Trophoblast cell (in vitro differentiated cells and primary cell): ENCODE results near the gene RBMS1.

ENCODE experiments used
- DNase-seq, 2 donors: peaks; one replicate each; pipeline ENCODE4 v3.0.0-alpha.2; 2016
- H2AFZ ChIP-seq: 2 replicates; pipeline ENCODE4 v1.6.1; 2013; ENCODE audit warnings: low read length, moderate library complexity, mild to moderate bottlenecking; ENCODE audit not compliant: insufficient read depth, poor library complexity
- H2AK5ac ChIP-seq: 2 replicates; pipeline ENCODE4 v1.6.1; 2013; ENCODE audit warnings: mild to moderate bottlenecking, low read length
- H2BK120ac ChIP-seq: 2 replicates; pipeline ENCODE4 v1.6.1; 2013; ENCODE audit warnings: low read length, mild to moderate bottlenecking, moderate library complexity; ENCODE audit not compliant: insufficient read depth, poor library complexity
- H2BK12ac ChIP-seq: 2 replicates; pipeline ENCODE4 v1.6.1; 2013; ENCODE audit warnings: mild to moderate bottlenecking, low read length, moderate library complexity
- H2BK5ac ChIP-seq: 2 replicates; pipeline ENCODE4 v1.6.1; 2013; ENCODE audit warnings: low read length, low read depth, moderate library complexity, mild to moderate bottlenecking; ENCODE audit not compliant: poor library complexity
- H3K14ac ChIP-seq: 2 replicates; pipeline ENCODE4 v1.6.1; 2013; ENCODE audit warnings: mild to moderate bottlenecking, low read length
- H3K18ac ChIP-seq: 2 replicates; pipeline ENCODE4 v1.6.1; 2013; ENCODE audit warnings: mild to moderate bottlenecking, low read length
- H3K23ac ChIP-seq: 2 replicates; pipeline ENCODE4 v1.6.1; 2013; ENCODE audit warnings: low read length
- H3K27ac ChIP-seq: 2 replicates; pipeline ENCODE4 v1.5.1; 2013; ENCODE audit warnings: low read depth, mild to moderate bottlenecking, inconsistent platforms, low read length, moderate library complexity
- H3K27me3 ChIP-seq: 2 replicates; pipeline ENCODE4 v1.6.1; 2013; ENCODE audit warnings: inconsistent platforms, mild to moderate bottlenecking, low read length, moderate library complexity; ENCODE audit not compliant: insufficient read depth
- H3K36me3 ChIP-seq, 2 experiments: 1 replicate in 1 of 2; 2 replicates in 1 of 2; pipeline ENCODE4 v1.6.1; 2013; ENCODE audit warnings: low read length in 2 of 2, mild to moderate bottlenecking in 2 of 2, moderate library complexity in 1 of 2; ENCODE audit not compliant: insufficient read depth in 2 of 2, control insufficient read depth in 1 of 2
- H3K4ac ChIP-seq: 2 replicates; pipeline ENCODE4 v1.6.1; 2013; ENCODE audit warnings: low read depth, mild to moderate bottlenecking, low read length, moderate library complexity
- H3K4me1 ChIP-seq, 2 experiments: 1 replicate in 1 of 2; 2 replicates in 1 of 2; pipeline ENCODE4 v1.6.1; 2013; ENCODE audit warnings: low read length in 2 of 2, mild to moderate bottlenecking in 2 of 2, moderate library complexity in 1 of 2; ENCODE audit not compliant: insufficient read depth in 2 of 2, control insufficient read depth in 1 of 2
- H3K4me2 ChIP-seq: 2 replicates; pipeline ENCODE4 v1.6.1; 2013; ENCODE audit warnings: inconsistent platforms, mild to moderate bottlenecking, low read length, moderate library complexity
- H3K4me3 ChIP-seq: 2 replicates; pipeline ENCODE4 v1.5.1; 2013; ENCODE audit warnings: mild to moderate bottlenecking, low read depth, low read length, inconsistent platforms
- H3K79me1 ChIP-seq: one replicate; pipeline ENCODE4 v1.6.1; 2013; ENCODE audit warnings: low read length
- H3K79me2 ChIP-seq: 2 replicates; pipeline ENCODE4 v1.6.1; 2013; ENCODE audit warnings: low read length, mild to moderate bottlenecking; ENCODE audit not compliant: control insufficient read depth, insufficient read depth, poor library complexity
- H3K9ac ChIP-seq: 2 replicates; pipeline ENCODE4 v1.6.1; 2013; ENCODE audit warnings: mild to moderate bottlenecking, low read length
- H3K9me3 ChIP-seq: 2 replicates; pipeline ENCODE4 v1.6.1; 2013; ENCODE audit warnings: low read depth, mild to moderate bottlenecking, control low read depth, inconsistent platforms, low read length; ENCODE audit not compliant: insufficient read depth
- H4K12ac ChIP-seq: 2 replicates; pipeline ENCODE4 v1.6.1; 2013; ENCODE audit warnings: low read depth, mild to moderate bottlenecking, low read length, moderate library complexity
- H4K8ac ChIP-seq: 2 replicates; pipeline ENCODE4 v1.6.1; 2013; ENCODE audit warnings: low read depth, mild to moderate bottlenecking, low read length, moderate library complexity
- H4K91ac ChIP-seq: one replicate; pipeline ENCODE4 v1.6.1; 2013; ENCODE audit warnings: low read depth, mild to moderate bottlenecking, low read length, moderate library complexity
- WGBS: extraction: QIAGEN DNeasy Blood & Tissue Kit; methylation state at CpG from one replicate; pipeline ENCODE4 v1.1.7; 2013; ENCODE audit warnings: missing lambda C conversion rate; ENCODE audit not compliant: insufficient read length, insufficient coverage; ENCODE audit errors: extremely low coverage; 5-methylcytosine and 5-hydroxymethylcytosine counted together

RBMS1 gene

GRCh38 chr2:160279813-160280465 is 213.7 kb downstream of the RBMS1 start:
- H3K9me3 ChIP-seq: no peaks in the 10 kb centered on the region
- H3K79me2 ChIP-seq: no peaks in the 10 kb centered on the region
- no peak overlapping the region for H2BK120ac ChIP-seq
- DNase-seq: no peak
- no peak overlapping the region for H2AFZ ChIP-seq
- no peak overlapping the region for H3K4ac ChIP-seq
- H3K36me3 ChIP-seq: peaks cover 4 to 32% of the 10 kb centered on the region in 2 experiments
- no peak overlapping the region for H4K91ac ChIP-seq
- H2AK5ac ChIP-seq: no peak overlapping the region
- no peak overlapping the region for H3K14ac ChIP-seq
- no peaks in the 10 kb centered on the region for H3K79me1 ChIP-seq
- H2BK12ac ChIP-seq: no peak overlapping the region
- no peaks in the 10 kb centered on the region for H3K4me1 ChIP-seq
- no peak overlapping the region for H2BK5ac ChIP-seq
- H3K23ac ChIP-seq: no peak overlapping the region
- H3K27me3 ChIP-seq: no peaks in the 10 kb centered on the region
- H4K8ac ChIP-seq: no peak overlapping the region
- WGBS: no CpG with 5 or more reads among the region's 5 CpGs
- no peak overlapping the region for H3K9ac ChIP-seq
- no peak overlapping the region for H3K27ac ChIP-seq
- no peak overlapping the region for H3K18ac ChIP-seq
- no peak overlapping the region for H3K4me2 ChIP-seq
- H3K4me3 ChIP-seq: no peak overlapping the region
- no peak overlapping the region for H4K12ac ChIP-seq

GRCh38 chr2:160278879-160279177 is 214.8 kb downstream of the RBMS1 start:
- no CpG with 5 or more reads among the region's 2 CpGs for WGBS
- Histone ChIP-seq H3K18ac (no peak overlapping the region), H2AK5ac (no peak overlapping the region), H3K23ac (no peak overlapping the region), H3K36me3 (peaks cover 3 to 28% of the 10 kb centered on the region in 2 experiments), H3K4me2 (no peak overlapping the region), H3K79me2 (no peaks in the 10 kb centered on the region), H3K4ac (no peak overlapping the region), H2AFZ (no peak overlapping the region), H3K27ac (no peak overlapping the region), H3K4me3 (no peak overlapping the region), H3K27me3 (no peaks in the 10 kb centered on the region), H2BK5ac (no peak overlapping the region), H4K12ac (no peak overlapping the region), H4K8ac (no peak overlapping the region), H3K9me3 (no peaks in the 10 kb centered on the region), H2BK120ac (no peak overlapping the region), H3K79me1 (no peaks in the 10 kb centered on the region), H3K4me1 (no peaks in the 10 kb centered on the region), H4K91ac (no peak overlapping the region), H3K9ac (no peak overlapping the region), H2BK12ac (no peak overlapping the region), H3K14ac (no peak overlapping the region)
- DNase-seq: peak in 1 of 2 donors; percentile 55

GRCh38 chr2:160278101-160278878 is 215.3 kb downstream of the RBMS1 start:
- Histone ChIP-seq H2BK120ac (no peak overlapping the region), H3K79me1 (no peaks in the 10 kb centered on the region), H3K18ac (no peak overlapping the region), H3K4me1 (no peaks in the 10 kb centered on the region), H3K27me3 (no peaks in the 10 kb centered on the region), H2BK12ac (no peak overlapping the region), H3K4ac (no peak overlapping the region), H3K9ac (no peak overlapping the region), H3K4me2 (no peak overlapping the region), H3K14ac (no peak overlapping the region), H3K79me2 (no peaks in the 10 kb centered on the region), H2BK5ac (no peak overlapping the region), H3K4me3 (no peak overlapping the region), H3K36me3 (peaks cover 3 to 28% of the 10 kb centered on the region in 2 experiments), H3K27ac (no peak overlapping the region), H4K8ac (no peak overlapping the region), H4K91ac (no peak overlapping the region), H4K12ac (no peak overlapping the region), H3K23ac (no peak overlapping the region), H2AFZ (no peak overlapping the region), H2AK5ac (no peak overlapping the region), H3K9me3 (no peaks in the 10 kb centered on the region)
- DNase-seq: peak; percentile 16 to 47
- no CpG with 5 or more reads among the region's 9 CpGs for WGBS

GRCh38 chr2:160277151-160277550 is 216.5 kb downstream of the RBMS1 start:
- no peaks in the 10 kb centered on the region for H3K79me2 ChIP-seq
- no peak overlapping the region for H3K4me2 ChIP-seq
- no peak overlapping the region for H2BK120ac ChIP-seq
- H2BK5ac ChIP-seq: no peak overlapping the region
- whole genome bisulfite sequencing: 100% methylated on average over 1 of the region's 6 CpGs
- H4K91ac ChIP-seq: no peak overlapping the region
- H3K14ac ChIP-seq: no peak overlapping the region
- H2AFZ ChIP-seq: no peak overlapping the region
- H3K23ac ChIP-seq: no peak overlapping the region
- H3K27me3 ChIP-seq: no peaks in the 10 kb centered on the region
- no peak overlapping the region for H2BK12ac ChIP-seq
- no peak overlapping the region for H4K12ac ChIP-seq
- H3K4ac ChIP-seq: no peak overlapping the region
- H3K36me3 ChIP-seq: peaks cover 3 to 26% of the 10 kb centered on the region in 2 experiments
- no peaks in the 10 kb centered on the region for H3K79me1 ChIP-seq
- H3K27ac ChIP-seq: peak overlapping the region; percentile 6
- peaks cover 0 to 1% of the 10 kb centered on the region in 2 experiments for H3K4me1 ChIP-seq
- H3K9ac ChIP-seq: no peak overlapping the region
- no peak overlapping the region for H4K8ac ChIP-seq
- H3K4me3 ChIP-seq: no peak overlapping the region
- DNase-seq: no peak
- no peaks in the 10 kb centered on the region for H3K9me3 ChIP-seq
- H3K18ac ChIP-seq: no peak overlapping the region
- no peak overlapping the region for H2AK5ac ChIP-seq
